ENCODE results near the gene GNG12. TPM values are rescaled to one million over a fixed set of nuclear protein-coding genes. Genes with fewer than 3 reads are reported as not detected.

Gene GNG12
- total RNA-seq, 5 donors from 2014 or later (not counting 1 experiment from before 2014, with no cell fraction given) = 0.26 to 0.44 (median 0.35) TPM; not detected in 2

DNA sequence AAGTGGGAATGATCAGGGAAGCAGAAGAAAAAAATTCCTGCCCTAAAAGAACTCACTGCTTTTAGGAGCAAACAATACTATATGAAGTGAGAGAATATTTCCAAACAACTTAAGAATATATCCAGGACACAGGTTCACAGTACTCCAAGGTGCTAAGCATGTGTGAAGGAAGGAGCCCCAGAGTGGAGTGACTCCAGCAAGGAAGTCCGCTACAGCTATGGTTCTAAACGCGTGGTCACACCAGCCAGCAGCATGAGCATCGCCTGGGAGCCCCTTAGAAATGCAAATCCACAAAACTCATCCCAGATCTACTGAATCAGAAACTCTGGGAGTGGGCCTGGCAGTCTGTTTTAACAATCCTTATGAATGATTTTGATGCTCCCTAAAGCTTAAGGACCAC lies 112.2 kb downstream of the GNG12 start:
- CTCF ChIA-PET = no interaction called here
- H3K27me3 Mint-ChIP-seq = peaks cover 3 to 4% of the 10 kb centered on the region in 2 donors

GRCh38 chr1:67719329-67720196 lies 113.7 kb downstream of the GNG12 start:
- no peaks in the 10 kb centered on the region for H3K9me3 Mint-ChIP-seq
- DNase-seq (no peak), ATAC-seq (replicated peaks in 1 of 4) (no peak)
- Histone ChIP-seq H3K27me3 (replicated peaks in 1 of 2; ENCODE audit: control insufficient read depth in 2 of 2, extremely low read depth in 1 of 2, insufficient read depth in 2 of 2, low read length in 1 of 2) (peaks cover 0 to 5% of the 10 kb centered on the region in 2 experiments), H3K9me3 (no peaks in the 10 kb centered on the region), H3K36me3 (ENCODE audit: control insufficient read depth in 2 of 2, extremely low read depth in 1 of 2, insufficient read depth in 1 of 2, low read length in 1 of 2) (no peaks in the 10 kb centered on the region), H3K4me1 (ENCODE audit: control insufficient read depth in 1 of 2, extremely low read depth in 1 of 2, insufficient read depth in 2 of 2, low read length in 2 of 2) (no peaks in the 10 kb centered on the region), H3K4me3 (ENCODE audit: control insufficient read depth in 1 of 2, extremely low read depth in 1 of 2, low read length in 1 of 2) (no peak overlapping the region), H3K27ac (ENCODE audit: low read length) (no peak overlapping the region)
- H3K4me3 Mint-ChIP-seq = no peak overlapping the region
- no peaks in the 10 kb centered on the region for H3K36me3 Mint-ChIP-seq
- ChIA-PET CTCF (interaction anchor here in 1 of 2 donors (0.7 kb wide), 2 partner anchors 9 to 41 kb away, joined by 3 read pairs; no protein-coding TSS in a partner anchor), POLR2A (no interaction called here)
- no peaks in the 10 kb centered on the region for H3K4me1 Mint-ChIP-seq
- H3K27me3 Mint-ChIP-seq = peaks cover 3 to 4% of the 10 kb centered on the region in 2 donors
- no peak overlapping the region for H3K27ac Mint-ChIP-seq
- 92% methylated on average over 3 of the region's 6 CpGs for WGBS (ENCODE audit: insufficient coverage)

More for the DNA sequence above, 112.2 kb downstream of the GNG12 start:
- Mint-ChIP-seq H3K4me3 (no peak overlapping the region), H3K9me3 (no peaks in the 10 kb centered on the region), H3K27ac (no peak overlapping the region), H3K4me1 (no peaks in the 10 kb centered on the region), H3K36me3 (no peaks in the 10 kb centered on the region)
- H3K4me3 ChIP-seq (ENCODE audit: control insufficient read depth in 1 of 2, extremely low read depth in 1 of 2, low read length in 1 of 2) = no peak overlapping the region
- POLR2A ChIA-PET = no interaction called here
- no peak overlapping the region for H3K27ac ChIP-seq (ENCODE audit: low read length)
- H3K27me3 ChIP-seq (replicated peaks in 1 of 2; ENCODE audit: control insufficient read depth in 2 of 2, extremely low read depth in 1 of 2, insufficient read depth in 2 of 2, low read length in 1 of 2) = peaks cover 0 to 5% of the 10 kb centered on the region in 2 experiments
- DNase-seq (no peak), ATAC-seq (replicated peaks in 1 of 4) (no peak)
- no peaks in the 10 kb centered on the region for H3K4me1 ChIP-seq (ENCODE audit: control insufficient read depth in 1 of 2, extremely low read depth in 1 of 2, insufficient read depth in 2 of 2, low read length in 2 of 2)
- no peaks in the 10 kb centered on the region for H3K9me3 ChIP-seq
- H3K36me3 ChIP-seq (ENCODE audit: control insufficient read depth in 2 of 2, extremely low read depth in 1 of 2, insufficient read depth in 1 of 2, low read length in 1 of 2) = no peaks in the 10 kb centered on the region
- WGBS (ENCODE audit: insufficient coverage) = 94% methylated on average over 2 of the region's 4 CpGs

DNA sequence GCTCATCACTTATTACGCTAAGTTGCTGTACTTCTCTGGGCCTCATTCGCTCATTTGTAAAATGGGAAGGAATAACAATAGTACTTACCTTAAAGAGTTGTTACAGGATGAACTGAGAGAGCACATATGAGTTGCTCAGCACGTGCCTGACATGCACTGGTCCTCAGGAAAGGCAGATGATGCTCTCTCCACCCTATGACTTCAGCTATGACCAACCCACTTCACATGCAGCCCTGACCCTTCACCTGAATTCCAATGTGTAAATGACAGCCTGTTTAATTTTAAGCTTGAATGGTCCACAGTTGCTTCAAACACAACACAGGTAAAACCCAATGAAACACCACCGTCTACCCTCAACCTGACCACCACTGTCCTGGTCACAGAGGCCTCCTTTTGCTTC lies 115.4 kb downstream of the GNG12 start:
- 63% methylated on average over 1 of the region's 4 CpGs for WGBS (ENCODE audit: insufficient coverage)
- Histone ChIP-seq H3K27ac (ENCODE audit: low read length) (no peak overlapping the region), H3K27me3 (replicated peaks in 1 of 2; ENCODE audit: control insufficient read depth in 2 of 2, extremely low read depth in 1 of 2, insufficient read depth in 2 of 2, low read length in 1 of 2) (peaks cover 0 to 5% of the 10 kb centered on the region in 2 experiments), H3K4me3 (ENCODE audit: control insufficient read depth in 1 of 2, extremely low read depth in 1 of 2, low read length in 1 of 2) (no peak overlapping the region), H3K9me3 (no peaks in the 10 kb centered on the region), H3K4me1 (ENCODE audit: control insufficient read depth in 1 of 2, extremely low read depth in 1 of 2, insufficient read depth in 2 of 2, low read length in 2 of 2) (no peaks in the 10 kb centered on the region), H3K36me3 (ENCODE audit: control insufficient read depth in 2 of 2, extremely low read depth in 1 of 2, insufficient read depth in 1 of 2, low read length in 1 of 2) (no peaks in the 10 kb centered on the region)
- DNase-seq (no peak), ATAC-seq (replicated peaks in 1 of 4) (no peak)
- no peak overlapping the region for H3K4me3 Mint-ChIP-seq
- ChIA-PET CTCF (no interaction called here), POLR2A (interaction anchor here in 1 of 2 donors (0.6 kb wide), 1 partner anchor 1025 kb away, joined by 3 read pairs; no protein-coding TSS in a partner anchor)
- no peaks in the 10 kb centered on the region for H3K4me1 Mint-ChIP-seq
- no peaks in the 10 kb centered on the region for H3K36me3 Mint-ChIP-seq
- no peak overlapping the region for H3K27ac Mint-ChIP-seq
- H3K27me3 Mint-ChIP-seq = peaks cover 3 to 4% of the 10 kb centered on the region in 2 donors
- H3K9me3 Mint-ChIP-seq = no peaks in the 10 kb centered on the region

- ChIA-PET POLR2A (no interaction called here), CTCF (no interaction called here)
- H3K4me1 Mint-ChIP-seq = no peaks in the 10 kb centered on the region
- no peak overlapping the region for H3K27ac Mint-ChIP-seq
- Histone ChIP-seq H3K36me3 (ENCODE audit: control insufficient read depth in 2 of 2, extremely low read depth in 1 of 2, insufficient read depth in 1 of 2, low read length in 1 of 2) (no peaks in the 10 kb centered on the region), H3K27me3 (replicated peaks in 1 of 2; ENCODE audit: control insufficient read depth in 2 of 2, extremely low read depth in 1 of 2, insufficient read depth in 2 of 2, low read length in 1 of 2) (peaks cover 0 to 5% of the 10 kb centered on the region in 2 experiments), H3K9me3 (no peaks in the 10 kb centered on the region), H3K4me1 (ENCODE audit: control insufficient read depth in 1 of 2, extremely low read depth in 1 of 2, insufficient read depth in 2 of 2, low read length in 2 of 2) (peaks cover 0 to under 1% of the 10 kb centered on the region in 2 experiments), H3K27ac (ENCODE audit: low read length) (no peak overlapping the region), H3K4me3 (ENCODE audit: control insufficient read depth in 1 of 2, extremely low read depth in 1 of 2, low read length in 1 of 2) (no peak overlapping the region)
- ATAC-seq (replicated peaks in 1 of 4) (no peak), DNase-seq (no peak)
- no peaks in the 10 kb centered on the region for H3K36me3 Mint-ChIP-seq
- H3K27me3 Mint-ChIP-seq = peaks cover 3 to 4% of the 10 kb centered on the region in 2 donors
- WGBS (ENCODE audit: insufficient coverage) = 50% methylated on average over 3 of the region's 4 CpGs
- H3K9me3 Mint-ChIP-seq = no peaks in the 10 kb centered on the region
- H3K4me3 Mint-ChIP-seq = no peak overlapping the region
Observed at GRCh38 chr1:67716800-67717199, 116.5 kb downstream of the GNG12 start.

GRCh38 chr1:67715819-67716218 lies 117.4 kb downstream of the GNG12 start:
- WGBS (ENCODE audit: insufficient coverage) = no CpG with 5 or more reads among the region's 2 CpGs

DNA sequence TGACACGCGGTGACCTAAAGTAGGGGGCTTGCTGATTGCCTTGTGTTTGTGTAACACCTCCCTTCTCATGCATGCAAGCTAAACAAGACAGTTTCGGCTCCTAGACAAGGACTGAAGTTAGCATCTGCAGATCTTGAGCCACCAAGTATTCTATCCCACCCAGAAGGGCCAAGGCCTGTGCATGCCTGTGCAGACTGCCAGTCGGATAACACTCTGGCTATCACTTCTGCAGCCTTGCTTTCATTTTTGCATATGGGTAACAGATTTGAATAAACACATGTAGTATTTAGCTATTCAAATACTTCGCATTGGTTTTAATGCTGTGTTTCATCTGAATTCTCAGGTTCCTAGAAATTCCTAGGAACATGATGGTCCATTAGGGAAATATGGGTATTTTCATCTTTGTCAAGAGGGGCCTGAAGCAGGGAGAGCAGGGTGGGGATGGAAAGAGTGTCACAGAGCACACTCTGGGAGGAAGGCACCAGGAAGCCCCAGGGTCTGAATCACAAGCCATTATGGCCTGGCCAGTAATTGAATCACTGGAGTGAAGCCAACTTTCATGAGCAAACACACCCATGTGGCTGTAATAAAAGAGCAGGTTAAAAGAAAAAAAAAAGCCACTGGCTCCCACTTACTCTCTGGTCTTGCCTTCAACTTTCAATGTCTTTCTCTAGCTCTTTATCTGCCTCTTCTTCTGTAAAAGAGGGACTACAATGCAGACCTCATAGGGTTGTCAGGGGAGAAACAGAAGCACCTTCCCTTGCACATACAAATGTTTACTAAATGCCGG lies 120.0 kb downstream of the GNG12 start:
- Histone ChIP-seq H3K4me3 (ENCODE audit: control insufficient read depth in 1 of 2, extremely low read depth in 1 of 2, low read length in 1 of 2) (no peak overlapping the region), H3K27me3 (replicated peaks in 1 of 2; ENCODE audit: control insufficient read depth in 2 of 2, extremely low read depth in 1 of 2, insufficient read depth in 2 of 2, low read length in 1 of 2) (no peaks in the 10 kb centered on the region), H3K4me1 (ENCODE audit: control insufficient read depth in 1 of 2, extremely low read depth in 1 of 2, insufficient read depth in 2 of 2, low read length in 2 of 2) (peaks cover 0 to 2% of the 10 kb centered on the region in 2 experiments), H3K27ac (ENCODE audit: low read length) (no peak overlapping the region), H3K36me3 (ENCODE audit: control insufficient read depth in 2 of 2, extremely low read depth in 1 of 2, insufficient read depth in 1 of 2, low read length in 1 of 2) (no peaks in the 10 kb centered on the region), H3K9me3 (no peaks in the 10 kb centered on the region)
- ATAC-seq (replicated peaks in 1 of 4) (no peak), DNase-seq (no peak)
- Mint-ChIP-seq H3K4me1 (no peaks in the 10 kb centered on the region), H3K27ac (no peak overlapping the region), H3K36me3 (no peaks in the 10 kb centered on the region), H3K4me3 (no peak overlapping the region), H3K9me3 (no peaks in the 10 kb centered on the region), H3K27me3 (no peaks in the 10 kb centered on the region)
- CTCF ChIA-PET = no interaction called here
- WGBS (ENCODE audit: insufficient coverage) = 100% methylated on average over 3 of the region's 6 CpGs
- POLR2A ChIA-PET = no interaction called here

More at GRCh38 chr1:67715819-67716218, 117.4 kb downstream of the GNG12 start:
- Histone ChIP-seq H3K4me1 (ENCODE audit: control insufficient read depth in 1 of 2, extremely low read depth in 1 of 2, insufficient read depth in 2 of 2, low read length in 2 of 2) (peaks cover 0 to 2% of the 10 kb centered on the region in 2 experiments), H3K9me3 (no peaks in the 10 kb centered on the region), H3K27ac (ENCODE audit: low read length) (no peak overlapping the region), H3K27me3 (replicated peaks in 1 of 2; ENCODE audit: control insufficient read depth in 2 of 2, extremely low read depth in 1 of 2, insufficient read depth in 2 of 2, low read length in 1 of 2) (peaks cover 0 to 1% of the 10 kb centered on the region in 2 experiments), H3K36me3 (ENCODE audit: control insufficient read depth in 2 of 2, extremely low read depth in 1 of 2, insufficient read depth in 1 of 2, low read length in 1 of 2) (no peaks in the 10 kb centered on the region), H3K4me3 (ENCODE audit: control insufficient read depth in 1 of 2, extremely low read depth in 1 of 2, low read length in 1 of 2) (no peak overlapping the region)
- Mint-ChIP-seq H3K36me3 (no peaks in the 10 kb centered on the region), H3K27me3 (peaks cover under 1 to 4% of the 10 kb centered on the region in 2 donors), H3K9me3 (no peaks in the 10 kb centered on the region), H3K4me1 (no peaks in the 10 kb centered on the region), H3K27ac (no peak overlapping the region), H3K4me3 (no peak overlapping the region)
- ATAC-seq (replicated peaks in 1 of 4) = no peak
- ChIA-PET CTCF (interaction anchor here in 1 of 2 donors (1.1 kb wide), 1 partner anchor 193 kb away, joined by 7 read pairs; no protein-coding TSS in a partner anchor), POLR2A (no interaction called here)
- no peak for DNase-seq
